Activated CD4-positive, alpha-beta T cell treated with anti-CD3 and anti-CD28 coated beads, Interleukin-10, Interleukin-2, amounts not matched to agents 100 ng/mL and 50 ng/mL, durations not matched to agents 16 hours and 8 hours (primary cell): Measurements from ENCODE around the gene CLPTM1L.
"Not testable (repeated sequence)": the region's sequence is repeated elsewhere in the genome, so short reads cannot be mapped to it uniquely, and the experiment has no call there.

ENCODE experiments used
- DNase-seq: peaks from one replicate; pipeline ENCODE4 v3.0.0-alpha.2; 2020

The CLPTM1L gene

GRCh38 chr5:1380011-1380817, 35.3 kb upstream of the CLPTM1L start:
- peak; percentile 59 for DNase-seq

GRCh38 chr5:1378866-1379659, 34.2 kb upstream of the CLPTM1L start:
- no peak for DNase-seq

GRCh38 chr5:1378096-1378495, 33.2 kb upstream of the CLPTM1L start:
- no peak for DNase-seq

GRCh38 chr5:1376981-1377380, 32.1 kb upstream of the CLPTM1L start:
- DNase-seq: no peak

DNA sequence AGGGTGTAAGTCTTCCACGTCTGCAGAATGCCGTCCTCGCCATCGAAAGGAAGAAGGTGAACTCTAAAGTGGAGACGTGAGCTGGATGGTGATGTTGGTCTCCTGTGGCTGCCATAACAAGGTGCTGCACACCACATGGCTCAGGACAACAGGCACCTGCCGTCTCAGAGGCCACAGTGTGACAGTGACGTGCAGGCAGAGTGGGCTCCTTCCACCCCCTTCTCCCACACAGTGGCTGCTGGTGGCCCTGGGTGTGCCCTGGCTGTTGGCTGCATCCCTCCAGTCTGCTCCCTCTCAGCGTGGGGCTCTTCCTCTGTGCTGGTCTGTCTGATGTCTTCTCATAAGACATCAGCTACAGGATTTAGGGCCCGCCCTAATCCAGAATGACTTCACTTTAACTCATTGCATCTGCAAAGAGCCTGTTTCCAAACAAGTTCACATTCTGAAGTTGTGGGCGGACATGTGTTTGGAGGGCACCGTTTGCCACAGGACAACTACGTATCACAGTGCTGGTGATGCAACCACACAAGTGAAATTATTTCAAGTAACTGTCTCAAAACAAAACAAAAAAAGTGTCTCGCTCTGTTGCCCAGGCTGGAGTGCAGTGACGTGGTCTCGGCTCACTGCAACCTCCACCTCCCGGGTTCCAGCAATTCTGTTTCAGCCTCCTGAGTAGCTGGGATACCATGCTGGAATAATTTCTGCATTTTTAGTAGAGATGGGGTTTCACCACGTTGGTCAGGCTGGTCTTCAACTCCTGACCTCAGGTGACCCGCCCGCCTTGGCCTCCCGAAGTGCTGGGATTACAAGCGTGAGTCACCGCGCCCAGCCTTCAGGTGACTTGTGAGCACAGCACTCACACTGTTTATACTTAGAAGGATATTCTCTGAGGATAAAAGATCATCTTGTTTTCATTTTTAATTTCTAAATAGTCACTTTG, 31.2 kb upstream of the CLPTM1L start:
- DNase-seq: no peak

DNA sequence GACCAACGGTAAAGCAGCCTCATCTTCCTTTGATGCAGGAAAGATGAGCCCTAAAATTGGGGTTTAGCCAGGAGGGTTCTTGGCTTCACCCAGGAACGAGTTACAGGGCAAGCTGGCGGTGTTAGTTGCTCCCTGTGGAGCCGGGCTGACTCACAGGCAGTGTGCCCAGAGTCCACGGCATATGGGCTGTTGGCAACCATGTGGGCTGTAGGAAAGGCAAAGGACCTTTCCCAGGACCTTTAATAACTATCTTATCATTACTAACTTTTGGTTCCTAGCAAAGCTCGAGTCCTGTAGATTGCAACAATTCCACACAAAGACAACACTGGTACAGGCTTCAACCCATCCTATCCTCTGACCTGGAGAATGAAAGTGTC, 29.8 kb upstream of the CLPTM1L start:
- DNase-seq: no peak

GRCh38 chr5:1374030-1374678, 29.3 kb upstream of the CLPTM1L start:
- no peak for DNase-seq

- DNase-seq: not testable (repeated sequence)
These were observed 27.1 kb upstream of the CLPTM1L start for GRCh38 chr5:1371972-1372342.

- no peak for DNase-seq
These were observed 26.5 kb upstream of the CLPTM1L start for GRCh38 chr5:1371218-1371971.

- no peak for DNase-seq
These were observed 25.1 kb upstream of the CLPTM1L start for GRCh38 chr5:1370006-1370405.

DNA sequence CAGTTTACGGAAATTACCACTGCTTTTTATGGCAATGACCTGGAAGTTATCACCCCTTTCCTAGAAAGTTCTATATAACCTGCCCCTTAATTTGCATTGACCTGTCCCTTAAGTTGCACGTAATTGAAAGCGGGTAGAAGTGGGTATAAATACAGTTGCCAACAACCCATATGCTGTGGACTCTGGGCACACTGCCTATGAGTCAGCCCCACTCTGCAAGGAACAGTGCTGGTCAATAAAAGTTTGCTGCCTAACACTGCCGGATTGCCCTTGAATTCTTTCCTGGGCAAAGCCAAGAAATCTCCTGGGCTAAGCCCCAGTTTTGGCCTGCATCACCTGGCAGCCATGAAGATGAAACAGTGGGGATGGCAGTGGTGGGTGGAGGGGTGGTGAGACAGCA, 23.9 kb upstream of the CLPTM1L start:
- no peak for DNase-seq

GRCh38 chr5:1368236-1368635, 23.3 kb upstream of the CLPTM1L start:
- no peak for DNase-seq

DNA sequence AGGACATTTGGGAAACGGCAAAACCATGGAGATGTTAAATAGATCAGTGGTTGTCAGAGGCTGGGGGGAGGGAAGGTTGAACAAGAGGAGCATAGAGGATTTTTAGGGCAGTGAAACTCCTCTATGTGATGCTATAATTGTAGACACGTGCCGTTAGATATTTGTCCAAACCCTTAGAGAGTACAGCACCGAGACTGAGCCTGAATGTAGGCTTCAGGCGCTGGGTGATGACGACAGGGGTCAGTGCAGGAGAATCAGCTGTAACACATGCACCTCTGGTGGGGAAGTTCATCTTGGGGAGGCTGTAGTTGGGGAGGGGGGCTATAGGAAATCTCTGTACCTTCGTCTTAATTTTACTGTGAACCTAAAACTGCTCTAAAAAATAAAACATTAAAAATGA, 22.2 kb upstream of the CLPTM1L start:
- DNase-seq: no peak

GRCh38 chr5:1366514-1366913, 21.6 kb upstream of the CLPTM1L start:
- DNase-seq: no peak

- DNase-seq: no peak
These were observed 19.3 kb upstream of the CLPTM1L start for GRCh38 chr5:1364211-1364610.

DNA sequence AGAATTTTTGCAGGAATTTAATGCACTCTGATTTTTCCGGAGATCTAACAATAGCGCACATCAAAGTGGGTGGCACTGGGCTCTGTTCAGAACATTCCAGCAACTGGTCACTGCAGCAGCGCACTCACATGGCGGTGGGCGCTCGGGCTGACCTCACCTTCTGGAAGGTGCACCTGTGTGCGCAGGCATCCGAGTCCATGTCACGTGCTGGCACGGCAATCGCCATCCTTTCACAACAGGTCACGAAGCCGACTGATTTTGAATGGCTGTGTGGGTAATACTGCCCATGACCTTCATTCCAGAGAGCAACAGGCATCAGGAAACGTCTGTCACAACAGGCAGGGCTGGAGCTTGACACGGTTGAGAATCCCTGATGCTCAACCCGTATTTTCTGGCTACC, 18.7 kb upstream of the CLPTM1L start:
- DNase-seq: no peak

GRCh38 chr5:1363160-1363559, 18.3 kb upstream of the CLPTM1L start:
- no peak for DNase-seq

DNA sequence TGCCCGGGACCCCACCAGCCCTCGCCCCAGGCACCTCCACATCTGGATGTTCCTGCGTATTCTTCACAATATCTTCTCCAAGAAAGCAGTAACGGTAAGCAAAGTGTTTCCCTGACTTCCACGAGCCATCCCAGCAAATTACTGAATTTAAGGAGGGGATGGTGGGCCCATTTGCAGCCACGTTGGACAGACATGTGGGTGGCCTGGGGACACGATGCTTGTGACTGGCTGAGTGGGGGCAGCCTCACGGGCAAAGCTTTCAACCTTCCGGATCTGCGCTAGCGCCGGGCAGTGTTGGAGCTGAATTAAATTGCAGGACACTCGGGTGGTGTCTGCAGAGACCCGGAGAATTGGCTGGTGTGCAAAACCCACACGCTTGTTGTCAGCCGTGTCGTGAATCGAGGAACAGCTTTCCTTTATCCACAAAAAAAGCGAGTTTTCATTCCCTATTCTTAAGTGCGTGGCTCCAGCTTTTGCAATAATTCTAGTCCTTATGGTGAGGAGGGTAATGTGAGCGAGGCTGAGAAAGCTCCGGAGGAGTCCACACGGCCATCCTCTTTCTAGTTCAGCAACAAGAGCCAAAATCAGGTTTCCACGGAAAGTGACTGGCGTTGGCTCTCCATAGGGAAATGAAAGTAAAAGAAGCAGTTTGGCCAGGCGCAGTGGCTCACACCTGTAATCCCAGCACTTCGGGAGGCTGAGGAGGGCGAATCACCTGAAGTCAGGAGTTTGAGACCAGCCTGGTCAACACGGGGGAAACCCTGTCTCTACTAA, 17.5 kb upstream of the CLPTM1L start:
- DNase-seq: no peak

- no peak for DNase-seq
These were observed 16.0 kb upstream of the CLPTM1L start for GRCh38 chr5:1360861-1361260.

- DNase-seq: not testable (repeated sequence)
These were observed 15.5 kb upstream of the CLPTM1L start for GRCh38 chr5:1360367-1360766.

- DNase-seq: no peak
These were observed 14.8 kb upstream of the CLPTM1L start for GRCh38 chr5:1359713-1360112.
